Colonic mucosa (tissue), 4 donors: ENCODE measurements around the gene CDX2. TPM values are rescaled to one million over a fixed set of nuclear protein-coding genes. Genes with fewer than 3 reads are reported as not detected.
A peak's percentile ranks its signal among the peaks of the same experiment; 100 is the strongest.

Source experiments
- DNase-seq: peaks from one replicate; pipeline ENCODE4 v3.0.0-alpha.2; 2020
- H3K27ac ChIP-seq: fragments of 200-600 bp; one replicate; pipeline ENCODE4 v1.8.0; 2021
- H3K27me3 ChIP-seq: fragments of 200-600 bp; one replicate; pipeline ENCODE4 v1.8.0; 2021
- H3K36me3 ChIP-seq: fragments of 200-600 bp; one replicate; pipeline ENCODE4 v1.8.0; 2021
- H3K4me1 ChIP-seq: fragments of 200-600 bp; one replicate; pipeline ENCODE4 v1.8.0; 2021; ENCODE audit warnings: mild to moderate bottlenecking
- H3K4me3 ChIP-seq: fragments of 200-600 bp; one replicate; pipeline ENCODE4 v1.8.0; 2021
- H3K9ac ChIP-seq, 2 donors: one replicate each; pipeline ENCODE4 v1.7.0; 2013; ENCODE audit warnings: control low read depth in 2 of 2, low read depth in 2 of 2, low read length in 2 of 2
- H3K9me3 ChIP-seq: fragments of 200-600 bp; one replicate; pipeline ENCODE4 v1.8.0; 2021
- intact Hi-C: fragments of 100-400 bp; cut with DNase I; formaldehyde crosslinking; loops from one replicate; pipeline ENCODE4 v1.14.1; 2022
- total RNA-seq, 2 donors: library from RNA; stranded (reverse); fragmentation: NEBNext Ultra II Directional in 1 of 2; extraction: Animal tissue kit (Norgen Biotek cat#: 25700) in 1 of 2; gene quantifications; one replicate each; pipeline ENCODE4 v1.2.1, GENCODE V29; 2021
- TF ChIP-seq, protein P1 (sequence below): fragments of 200-600 bp; IDR thresholded peaks from one replicate; pipeline ENCODE4 v1.8.0; 2022; ENCODE audit warnings: antibody characterized with exemption, mild to moderate bottlenecking
- donor health status: healthy.
- donor health status: DM: no; HTN: no; CAD: no.
- donor health status: DM: no; HTN: no; CAD: no.

Gene CDX2
- total RNA-seq, 2 donors from 2014 or later, result 271 to 391 TPM

DNA sequence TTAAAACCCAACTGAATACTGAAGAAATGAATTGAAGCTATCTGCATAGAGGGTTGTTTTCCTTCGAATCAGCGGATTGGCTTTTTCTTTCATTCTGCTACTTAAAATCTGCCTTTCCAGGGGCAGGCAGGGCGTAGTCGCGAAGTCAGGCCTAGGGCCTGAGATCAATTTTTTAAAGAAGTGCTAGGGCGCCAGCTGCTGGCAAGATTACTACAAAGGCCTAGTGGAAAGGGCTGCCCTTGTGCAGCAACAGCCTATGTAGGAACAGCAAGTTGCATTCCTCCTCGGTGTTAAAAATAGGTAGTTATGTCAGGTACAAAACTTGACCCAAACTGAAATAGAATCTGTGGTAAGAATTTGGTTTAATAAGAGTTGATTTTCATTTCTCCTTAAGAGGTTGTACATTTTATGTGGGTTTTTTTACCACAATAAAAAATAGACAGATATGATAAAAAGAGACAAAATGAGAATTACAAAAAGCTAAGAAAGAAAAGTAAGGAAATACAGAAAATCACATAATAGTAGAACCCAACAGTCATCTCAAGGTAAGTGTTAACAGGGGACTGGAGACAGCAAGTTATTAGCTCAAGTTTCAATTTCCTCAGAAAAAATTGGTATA lies 28.9 kb upstream of the CDX2 start:
- Histone ChIP-seq H3K9ac (no peak overlapping the region), H3K4me1 (no peaks in the 10 kb centered on the region), H3K27ac (no peak overlapping the region), H3K27me3 (no peaks in the 10 kb centered on the region), H3K4me3 (no peak overlapping the region), H3K36me3 (no peaks in the 10 kb centered on the region), H3K9me3 (no peaks in the 10 kb centered on the region)
- DNase-seq, result peak; percentile 59
- TF ChIP-seq, protein P1, sequence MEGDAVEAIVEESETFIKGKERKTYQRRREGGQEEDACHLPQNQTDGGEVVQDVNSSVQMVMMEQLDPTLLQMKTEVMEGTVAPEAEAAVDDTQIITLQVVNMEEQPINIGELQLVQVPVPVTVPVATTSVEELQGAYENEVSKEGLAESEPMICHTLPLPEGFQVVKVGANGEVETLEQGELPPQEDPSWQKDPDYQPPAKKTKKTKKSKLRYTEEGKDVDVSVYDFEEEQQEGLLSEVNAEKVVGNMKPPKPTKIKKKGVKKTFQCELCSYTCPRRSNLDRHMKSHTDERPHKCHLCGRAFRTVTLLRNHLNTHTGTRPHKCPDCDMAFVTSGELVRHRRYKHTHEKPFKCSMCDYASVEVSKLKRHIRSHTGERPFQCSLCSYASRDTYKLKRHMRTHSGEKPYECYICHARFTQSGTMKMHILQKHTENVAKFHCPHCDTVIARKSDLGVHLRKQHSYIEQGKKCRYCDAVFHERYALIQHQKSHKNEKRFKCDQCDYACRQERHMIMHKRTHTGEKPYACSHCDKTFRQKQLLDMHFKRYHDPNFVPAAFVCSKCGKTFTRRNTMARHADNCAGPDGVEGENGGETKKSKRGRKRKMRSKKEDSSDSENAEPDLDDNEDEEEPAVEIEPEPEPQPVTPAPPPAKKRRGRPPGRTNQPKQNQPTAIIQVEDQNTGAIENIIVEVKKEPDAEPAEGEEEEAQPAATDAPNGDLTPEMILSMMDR, result peak; percentile 33
- intact Hi-C loops, result no loop called here

DNA sequence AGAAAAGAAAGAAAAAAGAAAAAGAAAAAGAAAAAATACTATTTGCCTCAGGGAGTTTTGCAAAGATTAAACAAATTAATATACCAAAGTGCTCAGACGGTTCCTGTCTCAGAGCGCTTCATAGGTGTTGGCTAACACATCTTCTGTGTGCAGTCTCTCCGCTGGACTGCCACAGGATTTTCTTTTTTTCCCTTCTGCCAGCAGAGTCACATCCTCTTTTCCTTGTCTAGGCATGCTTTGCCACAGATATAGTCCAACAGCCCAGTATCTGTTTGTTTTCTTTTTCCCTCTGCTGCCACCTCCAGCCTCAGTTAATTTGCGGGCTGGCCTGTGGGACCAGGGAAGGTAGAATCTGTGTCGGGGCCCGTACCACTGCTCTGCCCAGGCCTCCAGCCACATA lies 22.8 kb upstream of the CDX2 start:
- Histone ChIP-seq H3K27ac (no peak overlapping the region), H3K27me3 (no peaks in the 10 kb centered on the region), H3K4me1 (no peaks in the 10 kb centered on the region), H3K4me3 (no peak overlapping the region), H3K9me3 (no peaks in the 10 kb centered on the region), H3K36me3 (no peaks in the 10 kb centered on the region), H3K9ac (no peak overlapping the region)
- intact Hi-C loops, result no loop called here
- no peak for DNase-seq
- TF ChIP-seq, protein P1, result no peak

DNA sequence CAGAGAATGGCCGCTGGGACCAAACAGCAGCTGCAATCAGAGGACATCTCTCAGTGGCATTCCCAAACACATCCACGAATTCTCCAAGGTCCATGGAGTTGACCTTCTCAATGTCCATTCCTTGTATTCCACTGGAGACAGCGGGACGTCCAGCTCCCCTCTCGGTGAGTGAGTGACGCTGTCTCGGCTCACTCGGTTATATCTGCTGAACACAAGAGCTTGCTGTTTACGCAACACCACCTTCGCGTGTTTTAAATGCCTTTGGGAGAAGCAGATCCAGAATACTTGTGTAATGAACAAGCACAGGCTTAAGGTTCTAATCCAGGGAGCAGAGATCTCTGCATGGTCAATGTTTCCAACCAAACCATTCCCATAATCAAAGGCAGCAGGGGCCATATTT lies 19.4 kb upstream of the CDX2 start, which contains the start of gene URAD:
Gene URAD (minus strand): TSS at position 174 of the 400 bp plus-strand sequence. CDS start 56 bp downstream, at position 118.
- Histone ChIP-seq H3K27ac (no peak within 1 kb of the TSS), H3K9me3 (no peaks in the 10 kb centered on the region), H3K36me3 (no peaks in the 10 kb centered on the region), H3K4me3 (no peak within 1 kb of the TSS), H3K27me3 (no peaks in the 10 kb centered on the region), H3K4me1 (no peaks in the 10 kb centered on the region), H3K9ac (no peak within 1 kb of the TSS)
- TF ChIP-seq, protein P1, result no peak
- no peak for DNase-seq
- intact Hi-C loops, result no loop called here

DNA sequence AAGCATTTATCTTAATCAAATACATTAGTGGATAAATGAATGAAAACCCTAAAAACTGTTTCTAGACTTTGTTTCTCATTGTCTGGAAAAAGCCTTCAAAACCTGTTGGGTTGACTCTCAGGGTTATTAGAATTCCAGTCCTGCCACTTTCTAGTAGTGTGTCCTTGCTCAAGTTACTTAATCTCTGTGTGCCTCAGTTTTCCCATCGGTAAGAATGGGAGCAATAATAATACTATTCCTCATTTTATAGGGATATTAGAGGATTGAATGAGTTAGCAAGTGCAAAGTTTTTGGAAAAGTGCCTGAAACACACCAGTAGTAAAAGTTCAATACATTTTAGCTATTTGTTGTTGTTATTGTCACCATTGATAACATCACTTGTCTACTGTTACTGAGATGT lies 16.5 kb upstream of the CDX2 start:
- Histone ChIP-seq H3K27me3 (no peaks in the 10 kb centered on the region), H3K9me3 (no peaks in the 10 kb centered on the region), H3K36me3 (no peaks in the 10 kb centered on the region), H3K4me1 (no peaks in the 10 kb centered on the region), H3K4me3 (no peak overlapping the region), H3K9ac (no peak overlapping the region), H3K27ac (no peak overlapping the region)
- TF ChIP-seq, protein P1, result no peak
- intact Hi-C loops, result no loop called here
- no peak for DNase-seq

DNA sequence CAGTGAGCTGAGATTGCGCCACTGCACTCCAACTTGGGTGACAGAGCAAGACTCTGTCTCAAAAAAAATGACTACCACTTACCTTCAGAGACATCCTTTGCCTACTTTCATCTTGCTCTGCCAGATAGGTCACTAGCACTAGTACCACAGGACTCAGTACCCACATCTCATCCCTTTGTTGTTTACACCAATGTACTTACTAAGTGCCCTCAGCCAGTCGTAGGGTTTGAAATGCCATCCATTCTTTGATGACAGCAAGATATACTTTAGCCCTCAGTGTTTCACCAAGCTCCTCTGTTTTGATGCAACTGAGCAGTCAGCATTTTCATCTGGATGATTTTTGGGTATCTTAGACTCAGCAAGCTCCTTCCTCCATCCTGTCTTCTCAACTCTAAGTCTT lies 13.2 kb upstream of the CDX2 start:
- Histone ChIP-seq H3K4me1 (no peaks in the 10 kb centered on the region), H3K36me3 (no peaks in the 10 kb centered on the region), H3K4me3 (no peak overlapping the region), H3K9ac (no peak overlapping the region), H3K9me3 (no peaks in the 10 kb centered on the region), H3K27ac (no peak overlapping the region), H3K27me3 (peaks cover 15% of the 10 kb centered on the region)
- no peak for DNase-seq
- TF ChIP-seq, protein P1, result no peak
- intact Hi-C loops, result loop anchor here (5.0 kb wide), 2 partner anchors 155 to 620 kb away; no protein-coding TSS in a partner anchor
